Ovary (tissue), 3 donors: ENCODE results near the gene PRKCH.
"Not testable (repeated sequence)": the region's sequence is repeated elsewhere in the genome, so short reads cannot be mapped to it uniquely, and the experiment has no call there.

Experiments used
- EP300 ChIP-seq: sonication (generic); formaldehyde crosslinking; IDR thresholded peaks from one replicate; pipeline ENCODE4 v1.6.1; 2017; ENCODE audit warnings: antibody characterized with exemption
- POLR2A ChIP-seq: fragments of 450-650 bp; IDR thresholded peaks from one replicate; pipeline ENCODE4 v1.6.1; 2017; ENCODE audit warnings: antibody characterized with exemption, mild to moderate bottlenecking, moderate library complexity
- TF ChIP-seq, protein P1 (sequence below), 3 donors: fragments of 450-650 bp in 2 of 3; fragments of 200-600 bp in 1 of 3; IDR thresholded peaks; one replicate each; pipeline versions ENCODE4 v1.5.1 to v1.8.0; 2016 to 2022; ENCODE audit warnings: antibody characterized with exemption in 3 of 3, mild to moderate bottlenecking in 1 of 3
- donor health status: DM: no; HTN: no; CAD: no.

- TF ChIP-seq, protein P1, sequence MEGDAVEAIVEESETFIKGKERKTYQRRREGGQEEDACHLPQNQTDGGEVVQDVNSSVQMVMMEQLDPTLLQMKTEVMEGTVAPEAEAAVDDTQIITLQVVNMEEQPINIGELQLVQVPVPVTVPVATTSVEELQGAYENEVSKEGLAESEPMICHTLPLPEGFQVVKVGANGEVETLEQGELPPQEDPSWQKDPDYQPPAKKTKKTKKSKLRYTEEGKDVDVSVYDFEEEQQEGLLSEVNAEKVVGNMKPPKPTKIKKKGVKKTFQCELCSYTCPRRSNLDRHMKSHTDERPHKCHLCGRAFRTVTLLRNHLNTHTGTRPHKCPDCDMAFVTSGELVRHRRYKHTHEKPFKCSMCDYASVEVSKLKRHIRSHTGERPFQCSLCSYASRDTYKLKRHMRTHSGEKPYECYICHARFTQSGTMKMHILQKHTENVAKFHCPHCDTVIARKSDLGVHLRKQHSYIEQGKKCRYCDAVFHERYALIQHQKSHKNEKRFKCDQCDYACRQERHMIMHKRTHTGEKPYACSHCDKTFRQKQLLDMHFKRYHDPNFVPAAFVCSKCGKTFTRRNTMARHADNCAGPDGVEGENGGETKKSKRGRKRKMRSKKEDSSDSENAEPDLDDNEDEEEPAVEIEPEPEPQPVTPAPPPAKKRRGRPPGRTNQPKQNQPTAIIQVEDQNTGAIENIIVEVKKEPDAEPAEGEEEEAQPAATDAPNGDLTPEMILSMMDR (IDR thresholded peaks at IDR 0.05): not testable (repeated sequence)
- TF ChIP-seq POLR2A, EP300: not testable (repeated sequence)
Observed at GRCh38 chr14:61415934-61416333, 94.6 kb downstream of the PRKCH start.
